Progenitor cell of endocrine pancreas (in vitro differentiated cells): ENCODE results near the gene SEMA4C. TPM values are rescaled to one million over a fixed set of nuclear protein-coding genes. Genes with fewer than 3 reads are reported as not detected.
A peak's percentile ranks its signal among the peaks of the same experiment; 100 is the strongest.
"Not testable (repeated sequence)": the region's sequence is repeated elsewhere in the genome, so short reads cannot be mapped to it uniquely, and the experiment has no call there.

Source experiments
- DNase-seq: peaks from one replicate; pipeline ENCODE4 v3.0.0; 2021; ENCODE audit warnings: low spot score; ENCODE audit not compliant: unreplicated experiment
- H3K27ac Mint-ChIP-seq: 2 replicates; pipeline ENCODE4 v1.8.0; 2021; ENCODE audit warnings: mild to moderate bottlenecking, moderate library complexity, mixed read lengths
- H3K27me3 Mint-ChIP-seq: 2 replicates; pipeline ENCODE4 v1.8.0; 2021; ENCODE audit warnings: mixed read lengths
- H3K36me3 Mint-ChIP-seq: 2 replicates; pipeline ENCODE4 v1.8.0; 2022; ENCODE audit warnings: mixed read lengths; ENCODE audit not compliant: insufficient read depth
- H3K4me1 Mint-ChIP-seq: 2 replicates; pipeline ENCODE4 v1.8.0; 2021; ENCODE audit warnings: low read depth, mixed read lengths
- H3K4me3 Mint-ChIP-seq: 2 replicates; pipeline ENCODE4 v1.8.0; 2021; ENCODE audit warnings: low read depth, mild to moderate bottlenecking, moderate library complexity, mixed read lengths
- H3K9me3 Mint-ChIP-seq: 2 replicates; pipeline ENCODE4 v1.8.0; 2021; ENCODE audit warnings: low read depth, mixed read lengths
- CTCF ChIP-seq: fragments of 200-600 bp; sonication (generic); IDR thresholded peaks from one replicate; pipeline ENCODE4 v1.5.0; 2021; ENCODE audit warnings: antibody characterized with exemption, mild to moderate bottlenecking; ENCODE audit not compliant: unreplicated experiment
- total RNA-seq: library from RNA; stranded (reverse); gene quantifications from 2 replicates; pipeline ENCODE4 v1.2.1, GENCODE V29; 2021

The SEMA4C gene
- total RNA-seq, 1 donor from 2014 or later: 75.0 TPM

- Mint-ChIP-seq H3K27me3 (no peaks in the 10 kb centered on the region), H3K36me3 (peaks cover 13% of the 10 kb centered on the region), H3K27ac (peak overlapping the region; percentile 59), H3K4me3 (peak overlapping the region; percentile 37), H3K9me3 (no peaks in the 10 kb centered on the region), H3K4me1 (peaks cover 14% of the 10 kb centered on the region)
- no peak for DNase-seq
- TF ChIP-seq CTCF: no peak
These were observed 4.2 kb downstream of the SEMA4C start for GRCh38 chr2:96865654-96866053.

- no peaks in the 10 kb centered on the region for H3K9me3 Mint-ChIP-seq
- H3K27me3 Mint-ChIP-seq: no peaks in the 10 kb centered on the region
- H3K27ac Mint-ChIP-seq: no peak overlapping the region
- no peak for TF ChIP-seq CTCF
- H3K4me3 Mint-ChIP-seq: no peak overlapping the region
- H3K36me3 Mint-ChIP-seq: peaks cover 18% of the 10 kb centered on the region
- no peak for DNase-seq
- peaks cover 12% of the 10 kb centered on the region for H3K4me1 Mint-ChIP-seq
These were observed 5.4 kb downstream of the SEMA4C start for GRCh38 chr2:96864343-96865091.

- TF ChIP-seq CTCF: no peak
- Mint-ChIP-seq H3K4me3 (no peak overlapping the region), H3K36me3 (peaks cover 18% of the 10 kb centered on the region), H3K27me3 (no peaks in the 10 kb centered on the region), H3K9me3 (no peaks in the 10 kb centered on the region), H3K27ac (no peak overlapping the region), H3K4me1 (peaks cover 18% of the 10 kb centered on the region)
- DNase-seq: no peak
These were observed 6.1 kb downstream of the SEMA4C start for GRCh38 chr2:96863575-96864342.

GRCh38 chr2:96863056-96863455 is 6.8 kb downstream of the SEMA4C start:
- H3K9me3 Mint-ChIP-seq, H3K4me3 Mint-ChIP-seq, DNase-seq, H3K27ac Mint-ChIP-seq, H3K27me3 Mint-ChIP-seq: not testable (repeated sequence)
- H3K4me1 Mint-ChIP-seq: peaks cover 19% of the 10 kb centered on the region
- peaks cover 18% of the 10 kb centered on the region for H3K36me3 Mint-ChIP-seq

GRCh38 chr2:96861074-96861473 is 8.8 kb downstream of the SEMA4C start:
- H3K9me3 Mint-ChIP-seq: no peaks in the 10 kb centered on the region
- no peaks in the 10 kb centered on the region for H3K27me3 Mint-ChIP-seq
- no peak overlapping the region for H3K27ac Mint-ChIP-seq
- H3K4me1 Mint-ChIP-seq: peaks cover 18% of the 10 kb centered on the region
- H3K36me3 Mint-ChIP-seq: peaks cover 14% of the 10 kb centered on the region
- no peak overlapping the region for H3K4me3 Mint-ChIP-seq
- DNase-seq: no peak
- no peak for TF ChIP-seq CTCF
